ENCODE measurements around the gene ZSCAN16. TPM values are rescaled to one million over a fixed set of nuclear protein-coding genes. Genes with fewer than 3 reads are reported as not detected.
"Not testable (repeated sequence)": the region's sequence is repeated elsewhere in the genome, so short reads cannot be mapped to it uniquely, and the experiment has no call there.

Gene ZSCAN16
- total RNA-seq, 2 experiments from 2014 or later: 3.2 to 4.5 TPM

- ChIA-PET CTCF (interaction anchor here (0.5 kb wide), 1 partner anchor 372 kb away, joined by 5 read pairs; no protein-coding TSS in a partner anchor), POLR2A (no interaction called here)
These were observed 2.5 kb upstream of the ZSCAN16 start for GRCh38 chr6:28121876-28122275.

- CTCF ChIA-PET: not testable (repeated sequence)
These were observed 2.1 kb upstream of the ZSCAN16 start for GRCh38 chr6:28122283-28122682.

GRCh38 chr6:28124971-28125353 is 553 bp downstream of the ZSCAN16 start:
- ChIA-PET CTCF (interaction anchor here (0.9 to 2.3 kb wide), 5 partner anchors 12 to 231 kb away, joined by 3 to 7 read pairs (median 4); partner anchors contain the start of genes ZKSCAN8 and ZSCAN31), POLR2A (interaction anchor here (1.0 to 1.2 kb wide), 3 partner anchors 13 to 20 kb away, joined by 3 to 4 read pairs (median 4); partner anchors contain the start of gene ZKSCAN8)

More at GRCh38 chr6:28122283-28122682, 2.1 kb upstream of the ZSCAN16 start:
- POLR2A ChIA-PET: not testable (repeated sequence)

GRCh38 chr6:28125401-28125800 is 992 bp downstream of the ZSCAN16 start:
- ChIA-PET POLR2A (interaction anchor here (1.1 kb wide), 1 partner anchor 20 kb away, joined by 3 read pairs; no protein-coding TSS in a partner anchor), CTCF (interaction anchor here (0.9 to 2.3 kb wide), 5 partner anchors 12 to 231 kb away, joined by 3 to 7 read pairs (median 4); partner anchors contain the start of genes ZKSCAN8 and ZSCAN31)

- ChIA-PET POLR2A (no interaction called here), CTCF (no interaction called here)
These were observed 9.6 kb downstream of the ZSCAN16 start for GRCh38 chr6:28134015-28134414.

GRCh38 chr6:28134716-28135115 is 10.3 kb downstream of the ZSCAN16 start:
- ChIA-PET POLR2A (no interaction called here), CTCF (interaction anchor here (0.5 to 0.7 kb wide), 2 partner anchors 12 to 239 kb away, joined by 3 to 4 read pairs; no protein-coding TSS in a partner anchor)

- CTCF ChIA-PET: no interaction called here
These were observed 11.0 kb downstream of the ZSCAN16 start for GRCh38 chr6:28135393-28135792.

GRCh38 chr6:28136585-28137504 is 12.4 kb downstream of the ZSCAN16 start:
- POLR2A ChIA-PET: interaction anchor here (0.7 to 2.8 kb wide), 6 partner anchors 12 to 990 kb away, joined by 3 to 9 read pairs (median 3); partner anchors contain the start of genes ZSCAN12 and ZSCAN16
- CTCF ChIA-PET: interaction anchor here (0.7 to 1.3 kb wide), 3 partner anchors 12 to 226 kb away, joined by 3 to 4 read pairs (median 3); no protein-coding TSS in a partner anchor

More at GRCh38 chr6:28135393-28135792, 11.0 kb downstream of the ZSCAN16 start:
- POLR2A ChIA-PET: interaction anchor here (2.8 kb wide), 1 partner anchor 31 kb away, joined by 9 read pairs; no protein-coding TSS in a partner anchor

GRCh38 chr6:28137505-28137981 is 13.1 kb downstream of the ZSCAN16 start:
- POLR2A ChIA-PET: interaction anchor here (0.7 to 2.8 kb wide), 4 partner anchors 13 to 990 kb away, joined by 3 to 9 read pairs (median 4); partner anchors contain the start of gene ZSCAN16
- CTCF ChIA-PET: interaction anchor here (1.3 kb wide), 1 partner anchor 12 kb away, joined by 4 read pairs; no protein-coding TSS in a partner anchor

GRCh38 chr6:28139860-28140543 is 15.6 kb downstream of the ZSCAN16 start:
- POLR2A ChIA-PET: interaction anchor here (0.6 kb wide), 1 partner anchor 1924 kb away, joined by 3 read pairs; a partner anchor contains a TSS
- CTCF ChIA-PET: interaction anchor here (1.0 to 2.7 kb wide), 3 partner anchors 12 to 216 kb away, joined by 3 to 11 read pairs (median 4); partner anchors contain the start of gene ZSCAN26

- CTCF ChIA-PET: interaction anchor here (0.7 to 2.7 kb wide), 4 partner anchors 13 to 215 kb away, joined by 3 to 11 read pairs (median 4); partner anchors contain the start of gene ZSCAN26
- POLR2A ChIA-PET: interaction anchor here (0.8 to 1.8 kb wide), 2 partner anchors 247 to 267 kb away, joined by 4 to 9 read pairs; a partner anchor contains a TSS
These were observed 16.2 kb downstream of the ZSCAN16 start for GRCh38 chr6:28140616-28141015.

GRCh38 chr6:28141500-28142329 is 17.3 kb downstream of the ZSCAN16 start, which contains the start of gene ZKSCAN8:
ZKSCAN8 (plus strand) TSS chr6:28141883; CDS start chr6:28148408, 6,525 bp downstream.
- ChIA-PET POLR2A (interaction anchor here (0.7 to 1.8 kb wide), 6 partner anchors 17 to 268 kb away, joined by 3 to 9 read pairs (median 4); partner anchors contain the start of gene ZSCAN16), CTCF (interaction anchor here (0.6 to 2.7 kb wide), 7 partner anchors 16 to 214 kb away, joined by 3 to 11 read pairs (median 4); partner anchors contain the start of genes ZKSCAN4 and ZSCAN16)

- POLR2A ChIA-PET: interaction anchor here (1.3 to 1.8 kb wide), 2 partner anchors 18 to 249 kb away, joined by 4 to 9 read pairs; partner anchors contain the start of gene ZSCAN16
- CTCF ChIA-PET: interaction anchor here (1.0 to 2.7 kb wide), 3 partner anchors 77 to 213 kb away, joined by 3 to 11 read pairs (median 6); partner anchors contain the start of gene ZKSCAN4
These were observed 18.0 kb downstream of the ZSCAN16 start for GRCh38 chr6:28142446-28142845.

GRCh38 chr6:28145231-28145630 is 20.8 kb downstream of the ZSCAN16 start:
- POLR2A ChIA-PET: no interaction called here

GRCh38 chr6:28152531-28152930 is 28.1 kb downstream of the ZSCAN16 start:
- POLR2A ChIA-PET: no interaction called here
- CTCF ChIA-PET: no interaction called here

More at GRCh38 chr6:28145231-28145630, 20.8 kb downstream of the ZSCAN16 start:
- CTCF ChIA-PET: no interaction called here

GRCh38 chr6:28153546-28153945 is 29.1 kb downstream of the ZSCAN16 start:
- ChIA-PET CTCF (no interaction called here), POLR2A (no interaction called here)

- ChIA-PET POLR2A (interaction anchor here (0.6 kb wide), 1 partner anchor 12 kb away, joined by 3 read pairs; no protein-coding TSS in a partner anchor), CTCF (no interaction called here)
These were observed 29.9 kb downstream of the ZSCAN16 start for GRCh38 chr6:28154357-28154756.

- POLR2A ChIA-PET: no interaction called here
- CTCF ChIA-PET: no interaction called here
These were observed 33.9 kb downstream of the ZSCAN16 start for GRCh38 chr6:28158318-28158717.

Measured in activated CD8-positive, alpha-beta memory T cell treated with anti-CD3 and anti-CD28 coated beads for 36 hours (primary cell).